ENCODE results near the gene GOLGA6L2.

DNA sequence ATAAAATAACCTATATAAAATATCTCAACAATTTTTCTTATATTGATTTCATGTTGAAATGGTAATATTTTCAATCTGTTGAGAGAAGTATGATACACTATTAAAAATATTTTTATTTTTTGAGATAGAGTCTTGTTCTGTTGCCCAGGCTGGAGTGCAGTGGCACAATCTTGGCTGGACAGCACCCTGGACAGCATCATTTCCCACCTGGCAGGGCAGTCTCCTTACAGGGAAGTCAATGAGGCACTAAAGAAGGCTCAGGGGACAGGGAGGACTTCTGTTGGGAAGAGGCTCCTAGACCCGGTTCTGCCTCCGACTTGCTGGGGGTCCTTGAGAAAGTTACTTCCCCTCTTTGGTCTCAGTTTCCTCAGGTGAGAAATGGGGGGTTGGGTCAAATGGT, 9.4 kb downstream of the GOLGA6L2 start:
- TF ChIP-seq ESRRG (CRISPR knock-in tag; IDR thresholded peaks at IDR 0.05) (no peak), ARNTL (CRISPR knock-in tag; IDR thresholded peaks at IDR 0.05; ENCODE audit: borderline replicate concordance, low read depth) (no peak), SNAI2 (CRISPR knock-in tag; IDR thresholded peaks at IDR 0.05) (no peak), TOX (CRISPR knock-in tag; IDR thresholded peaks at IDR 0.05; ENCODE audit: borderline replicate concordance) (no peak), GLIS3 (CRISPR knock-in tag; IDR thresholded peaks at IDR 0.05) (no peak), PPARA (CRISPR knock-in tag; IDR thresholded peaks at IDR 0.05; ENCODE audit: borderline replicate concordance) (no peak)
- TF ChIP-seq, protein P1, sequence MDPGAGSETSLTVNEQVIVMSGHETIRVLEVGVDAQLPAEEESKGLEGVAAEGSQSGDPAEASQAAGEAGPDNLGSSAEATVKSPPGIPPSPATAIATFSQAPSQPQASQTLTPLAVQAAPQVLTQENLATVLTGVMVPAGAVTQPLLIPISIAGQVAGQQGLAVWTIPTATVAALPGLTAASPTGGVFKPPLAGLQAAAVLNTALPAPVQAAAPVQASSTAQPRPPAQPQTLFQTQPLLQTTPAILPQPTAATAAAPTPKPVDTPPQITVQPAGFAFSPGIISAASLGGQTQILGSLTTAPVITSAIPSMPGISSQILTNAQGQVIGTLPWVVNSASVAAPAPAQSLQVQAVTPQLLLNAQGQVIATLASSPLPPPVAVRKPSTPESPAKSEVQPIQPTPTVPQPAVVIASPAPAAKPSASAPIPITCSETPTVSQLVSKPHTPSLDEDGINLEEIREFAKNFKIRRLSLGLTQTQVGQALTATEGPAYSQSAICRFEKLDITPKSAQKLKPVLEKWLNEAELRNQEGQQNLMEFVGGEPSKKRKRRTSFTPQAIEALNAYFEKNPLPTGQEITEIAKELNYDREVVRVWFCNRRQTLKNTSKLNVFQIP (CRISPR knock-in tag; IDR thresholded peaks at IDR 0.05; ENCODE audit: borderline replicate concordance, low read depth): no peak

All from SK-N-SH treated with all-trans-retinoic acid at 6 μM for 48 hours (cell line).